VCaP (cell line): ENCODE results near the gene FAM131C.

Source experiments
- H3K27ac ChIP-seq: fragments of 450-650 bp; 2 replicates; pipeline ENCODE4 v1.5.1; 2017
- TF ChIP-seq, protein P1 (sequence below): fragments of 450-650 bp; conservative IDR thresholded peaks from 2 replicates; pipeline ENCODE4 v1.5.1; 2017; ENCODE audit warnings: mild to moderate bottlenecking, moderate library complexity

The FAM131C gene

DNA sequence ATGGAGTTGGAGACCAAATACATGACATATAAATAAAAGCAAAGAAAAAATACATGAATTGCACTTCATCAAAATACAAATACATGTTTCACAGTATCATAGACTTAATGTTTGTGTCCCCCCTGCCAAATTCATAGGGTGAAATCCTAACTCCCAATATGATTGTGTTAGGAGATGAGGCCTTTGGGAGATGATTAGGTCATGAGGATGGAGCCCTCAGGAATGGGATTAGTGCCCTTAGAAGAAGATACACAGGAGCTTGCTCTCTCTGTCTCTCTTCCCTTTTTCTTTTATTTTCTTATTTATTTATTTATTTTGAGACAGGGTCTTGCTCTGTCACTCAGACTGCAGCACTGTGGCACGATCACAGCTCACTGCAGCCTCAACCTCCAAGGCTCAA is 26.0 kb upstream of the FAM131C start:
- no peak overlapping the region for H3K27ac ChIP-seq
- TF ChIP-seq, protein P1, sequence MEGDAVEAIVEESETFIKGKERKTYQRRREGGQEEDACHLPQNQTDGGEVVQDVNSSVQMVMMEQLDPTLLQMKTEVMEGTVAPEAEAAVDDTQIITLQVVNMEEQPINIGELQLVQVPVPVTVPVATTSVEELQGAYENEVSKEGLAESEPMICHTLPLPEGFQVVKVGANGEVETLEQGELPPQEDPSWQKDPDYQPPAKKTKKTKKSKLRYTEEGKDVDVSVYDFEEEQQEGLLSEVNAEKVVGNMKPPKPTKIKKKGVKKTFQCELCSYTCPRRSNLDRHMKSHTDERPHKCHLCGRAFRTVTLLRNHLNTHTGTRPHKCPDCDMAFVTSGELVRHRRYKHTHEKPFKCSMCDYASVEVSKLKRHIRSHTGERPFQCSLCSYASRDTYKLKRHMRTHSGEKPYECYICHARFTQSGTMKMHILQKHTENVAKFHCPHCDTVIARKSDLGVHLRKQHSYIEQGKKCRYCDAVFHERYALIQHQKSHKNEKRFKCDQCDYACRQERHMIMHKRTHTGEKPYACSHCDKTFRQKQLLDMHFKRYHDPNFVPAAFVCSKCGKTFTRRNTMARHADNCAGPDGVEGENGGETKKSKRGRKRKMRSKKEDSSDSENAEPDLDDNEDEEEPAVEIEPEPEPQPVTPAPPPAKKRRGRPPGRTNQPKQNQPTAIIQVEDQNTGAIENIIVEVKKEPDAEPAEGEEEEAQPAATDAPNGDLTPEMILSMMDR, result no peak

DNA sequence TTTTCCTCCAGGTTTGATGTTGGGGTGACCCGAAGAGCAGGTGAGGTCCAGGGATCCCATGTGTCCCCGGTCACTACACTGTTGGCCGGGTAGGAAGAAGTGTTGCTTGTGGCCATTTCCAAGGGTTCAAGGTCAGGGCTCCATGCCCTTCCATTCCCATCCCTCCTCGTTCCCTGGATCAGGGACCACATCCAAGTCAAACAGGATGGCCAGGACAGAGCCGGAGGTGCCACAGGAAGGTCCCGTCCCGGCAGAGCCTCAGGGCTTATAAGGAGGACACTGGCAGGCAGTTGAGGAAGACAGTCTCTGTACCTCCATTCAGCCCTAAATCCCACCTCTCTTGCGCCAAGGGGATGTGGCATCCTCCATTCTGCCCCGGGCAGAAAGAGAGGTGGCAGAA is 22.0 kb upstream of the FAM131C start:
- TF ChIP-seq, protein P1, result no peak
- no peak overlapping the region for H3K27ac ChIP-seq

DNA sequence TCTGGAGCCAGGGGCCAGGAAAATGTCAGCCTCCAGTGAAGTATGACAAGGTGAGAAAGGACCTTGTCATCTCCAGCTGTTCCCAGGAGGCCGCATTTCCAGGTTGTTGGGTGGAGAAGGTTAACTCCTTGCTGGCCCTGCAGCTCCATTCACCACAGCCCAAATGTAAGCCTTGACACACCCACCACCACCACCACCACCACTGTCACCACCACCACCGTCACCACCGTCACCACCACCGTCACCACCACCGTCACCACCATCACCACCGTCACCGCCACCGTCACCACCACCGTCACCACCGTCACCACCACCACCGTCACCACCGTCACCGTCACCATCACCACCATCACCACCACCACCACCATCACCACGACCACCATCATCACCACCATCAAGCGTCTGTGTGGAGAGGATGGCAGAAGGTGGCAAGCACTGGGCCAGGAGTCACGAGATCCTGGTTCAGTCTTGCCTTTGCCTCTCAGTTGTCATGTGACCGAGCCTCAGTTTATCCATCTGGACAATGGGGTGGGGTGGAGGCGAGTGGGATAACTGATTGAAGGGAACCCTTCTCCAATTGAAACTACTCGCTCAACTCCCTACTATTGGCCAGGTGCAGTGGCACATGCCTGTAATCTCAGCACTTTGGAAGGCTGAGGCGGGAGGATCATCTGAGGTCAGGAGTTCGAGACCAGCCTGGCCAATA is 21.2 kb upstream of the FAM131C start:
- TF ChIP-seq, protein P1, result no peak
- no peak overlapping the region for H3K27ac ChIP-seq

DNA sequence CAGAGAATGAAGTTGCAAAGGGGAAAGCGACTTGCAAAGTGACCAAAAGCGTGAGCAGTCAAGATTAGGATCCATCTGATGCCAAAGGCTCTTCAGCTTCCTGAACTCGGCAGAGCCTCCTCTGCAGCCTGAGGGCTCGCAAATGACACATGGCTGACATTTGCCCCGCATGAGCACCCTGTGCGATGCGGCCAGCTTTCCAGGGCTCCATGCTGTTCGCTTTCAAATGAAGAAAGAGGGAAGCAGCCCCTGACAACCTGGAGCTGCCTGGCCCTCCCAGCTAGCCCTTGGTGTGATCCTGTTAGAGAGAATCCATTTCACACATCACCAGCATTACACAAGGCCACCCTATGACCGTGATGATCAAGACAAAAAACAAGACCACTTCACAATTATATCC is 20.2 kb upstream of the FAM131C start:
- TF ChIP-seq, protein P1, result no peak
- no peak overlapping the region for H3K27ac ChIP-seq

DNA sequence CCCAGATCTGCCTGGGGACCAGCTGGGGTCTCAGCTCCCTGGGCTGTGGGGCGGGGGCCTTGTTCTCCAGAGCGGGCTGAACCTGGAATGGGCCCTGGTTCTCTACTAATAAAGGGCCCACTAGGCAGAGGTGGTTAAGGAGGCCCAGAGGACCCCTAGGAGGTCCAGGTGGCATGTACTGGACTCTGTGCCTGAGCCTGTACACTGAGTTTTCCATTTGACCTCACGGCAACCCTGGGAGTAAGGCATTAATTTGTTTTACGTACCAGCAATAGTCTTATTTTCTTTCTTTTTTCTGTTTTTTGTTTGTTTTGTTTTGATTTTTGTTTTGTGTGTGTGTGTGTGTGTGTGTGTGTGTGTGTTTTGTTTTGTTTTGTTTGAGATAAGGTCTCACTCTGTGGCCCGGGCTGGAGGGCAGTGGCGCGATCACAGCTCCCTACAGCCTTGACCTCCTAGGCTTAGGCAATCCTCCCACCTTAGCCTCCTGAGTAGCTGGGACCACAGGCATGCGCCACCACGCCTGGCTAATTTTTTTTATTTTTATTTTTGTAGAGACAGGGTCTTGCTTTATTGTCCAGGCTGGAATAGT is 19.6 kb upstream of the FAM131C start:
- H3K27ac ChIP-seq, result no peak overlapping the region
- TF ChIP-seq, protein P1, result no peak

DNA sequence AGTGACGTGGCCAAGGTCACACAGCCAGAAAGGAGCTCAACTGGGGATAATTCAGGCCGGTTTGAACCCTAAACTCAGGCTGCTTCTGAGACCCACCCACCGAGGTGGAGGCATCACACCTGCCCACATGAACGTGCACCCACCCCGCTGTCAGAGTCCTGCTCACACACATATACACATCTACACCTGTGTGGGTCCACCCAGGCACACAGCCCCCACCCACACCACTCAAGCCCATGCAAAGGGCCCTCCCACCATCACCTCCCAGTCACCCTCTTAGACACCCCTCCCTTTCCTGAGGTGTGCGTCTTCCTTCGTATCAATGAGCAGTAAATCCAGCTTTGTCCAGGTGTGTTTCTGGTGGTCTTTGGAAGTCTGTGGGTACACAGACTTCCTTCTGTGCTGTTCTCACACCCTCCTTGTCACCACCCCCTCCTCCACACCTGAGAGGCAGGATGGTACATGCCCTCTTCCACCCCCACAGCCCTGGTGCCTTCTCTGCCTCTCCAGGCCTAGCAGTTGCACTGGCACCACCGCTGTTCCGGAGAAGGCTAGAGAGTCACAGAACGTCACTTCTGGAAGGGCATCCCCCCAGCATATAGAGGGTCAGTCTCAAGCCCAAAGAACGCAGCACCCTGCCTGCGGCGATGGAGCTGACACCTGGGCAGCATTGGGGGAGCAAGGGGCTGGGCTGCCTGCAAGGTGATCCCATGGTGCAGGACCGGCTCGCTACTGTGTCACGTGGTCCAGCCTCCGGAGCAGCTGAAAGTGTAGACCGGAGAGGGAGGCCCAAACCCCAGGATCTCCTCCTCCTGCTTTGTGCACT is 18.9 kb upstream of the FAM131C start:
- TF ChIP-seq, protein P1, result no peak
- no peak overlapping the region for H3K27ac ChIP-seq

DNA sequence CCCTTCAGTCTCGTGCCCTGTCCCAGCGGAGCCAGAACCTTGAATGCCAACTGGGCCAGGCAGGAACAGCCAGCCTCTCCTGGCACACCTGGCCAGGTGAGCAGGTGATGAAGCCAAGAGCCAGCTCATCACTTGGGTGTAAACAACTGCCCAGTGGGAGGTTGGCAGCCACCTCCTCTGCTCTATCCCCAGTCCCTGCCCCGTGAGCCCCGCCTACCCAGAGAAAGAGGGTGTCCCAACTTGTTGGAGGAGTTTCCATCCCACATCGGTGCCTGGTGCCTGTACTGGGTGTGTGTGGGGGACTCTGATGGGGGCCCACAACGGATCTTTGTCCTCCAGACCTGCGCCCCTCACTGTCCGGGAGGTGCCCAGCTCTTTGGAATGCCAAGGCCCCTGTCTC is 17.8 kb upstream of the FAM131C start:
- H3K27ac ChIP-seq, result no peak overlapping the region
- TF ChIP-seq, protein P1, result no peak
